ENCODE measurements around the gene PGM1. TPM values are rescaled to one million over a fixed set of nuclear protein-coding genes. Genes with fewer than 3 reads are reported as not detected.

The PGM1 gene
- total RNA-seq, 1 experiment from 2014 or later = 67.1 TPM

- Histone ChIP-seq H3K9me2 (replicated peaks; ENCODE audit: insufficient read depth, low read length) (no peaks in the 10 kb centered on the region), H3K4me3 (ENCODE audit: low read length) (no peak overlapping the region), H3K27ac (ENCODE audit: low read length) (no peak overlapping the region), H3K9me3 (ENCODE audit: low read length) (no peaks in the 10 kb centered on the region), H3K79me2 (ENCODE audit: low read length) (no peaks in the 10 kb centered on the region), H3K4me1 (ENCODE audit: low read length) (no peaks in the 10 kb centered on the region), H3K27me3 (ENCODE audit: low read length) (no peaks in the 10 kb centered on the region), H2AFZ (ENCODE audit: low read length) (no peak overlapping the region), H3K36me3 (ENCODE audit: insufficient read depth, low read length) (peaks cover 18% of the 10 kb centered on the region; the same call in 1 of the 2 replicates), H4K20me1 (ENCODE audit: insufficient read depth, low read depth, low read length) (no peaks in the 10 kb centered on the region), H3K4me2 (ENCODE audit: low read depth, low read length, poor library complexity, severe bottlenecking) (no peak overlapping the region), H3K9ac (ENCODE audit: low read length) (no peak overlapping the region)
- no peak for DNase-seq
Observed at GRCh38 chr1:63636192-63637105, 43.2 kb downstream of the PGM1 start.

GRCh38 chr1:63638471-63638870, 45.3 kb downstream of the PGM1 start:
- H3K4me1 ChIP-seq (ENCODE audit: low read length) = peaks cover 16% of the 10 kb centered on the region
- no peaks in the 10 kb centered on the region for H4K20me1 ChIP-seq (ENCODE audit: insufficient read depth, low read depth, low read length)
- no peaks in the 10 kb centered on the region for H3K27me3 ChIP-seq (ENCODE audit: low read length)
- no peak overlapping the region for H3K4me3 ChIP-seq (ENCODE audit: low read length)
- H3K9me2 ChIP-seq (replicated peaks; ENCODE audit: insufficient read depth, low read length) = no peaks in the 10 kb centered on the region
- peaks cover 22% of the 10 kb centered on the region for H3K36me3 ChIP-seq (ENCODE audit: insufficient read depth, low read length)
- H3K4me2 ChIP-seq (ENCODE audit: low read depth, low read length, poor library complexity, severe bottlenecking) = no peak overlapping the region
- no peak overlapping the region for H3K27ac ChIP-seq (ENCODE audit: low read length)
- DNase-seq = no peak
- no peaks in the 10 kb centered on the region for H3K79me2 ChIP-seq (ENCODE audit: low read length)
- no peaks in the 10 kb centered on the region for H3K9me3 ChIP-seq (ENCODE audit: low read length)
- H3K9ac ChIP-seq (ENCODE audit: low read length) = no peak overlapping the region
- no peak overlapping the region for H2AFZ ChIP-seq (ENCODE audit: low read length)

GRCh38 chr1:63638875-63639274, 45.7 kb downstream of the PGM1 start:
- Histone ChIP-seq H3K27ac (ENCODE audit: low read length) (no peak overlapping the region), H3K4me3 (ENCODE audit: low read length) (no peak overlapping the region)
- DNase-seq = no peak

GRCh38 chr1:63640633-63641567, 47.7 kb downstream of the PGM1 start:
- no peak overlapping the region for H3K4me3 ChIP-seq (ENCODE audit: low read length)
- H3K9me2 ChIP-seq (replicated peaks; ENCODE audit: insufficient read depth, low read length) = no peaks in the 10 kb centered on the region
- no peaks in the 10 kb centered on the region for H3K9me3 ChIP-seq (ENCODE audit: low read length)
- H3K27me3 ChIP-seq (ENCODE audit: low read length) = no peaks in the 10 kb centered on the region
- no peak overlapping the region for H3K27ac ChIP-seq (ENCODE audit: low read length)
- H3K4me2 ChIP-seq (ENCODE audit: low read depth, low read length, poor library complexity, severe bottlenecking) = no peak overlapping the region
- H3K79me2 ChIP-seq (ENCODE audit: low read length) = no peaks in the 10 kb centered on the region
- no peak overlapping the region for H3K9ac ChIP-seq (ENCODE audit: low read length)
- H2AFZ ChIP-seq (ENCODE audit: low read length) = no peak overlapping the region
- no peaks in the 10 kb centered on the region for H4K20me1 ChIP-seq (ENCODE audit: insufficient read depth, low read depth, low read length)
- no peak for DNase-seq
- peaks cover 25% of the 10 kb centered on the region for H3K36me3 ChIP-seq (ENCODE audit: insufficient read depth, low read length)
- peaks cover 17% of the 10 kb centered on the region for H3K4me1 ChIP-seq (ENCODE audit: low read length)

More at GRCh38 chr1:63638875-63639274, 45.7 kb downstream of the PGM1 start:
- no peaks in the 10 kb centered on the region for H3K27me3 ChIP-seq (ENCODE audit: low read length)
- H3K9me3 ChIP-seq (ENCODE audit: low read length) = no peaks in the 10 kb centered on the region
- H4K20me1 ChIP-seq (ENCODE audit: insufficient read depth, low read depth, low read length) = no peaks in the 10 kb centered on the region
- no peak overlapping the region for H2AFZ ChIP-seq (ENCODE audit: low read length)
- H3K4me1 ChIP-seq (ENCODE audit: low read length) = peaks cover 17% of the 10 kb centered on the region
- no peak overlapping the region for H3K4me2 ChIP-seq (ENCODE audit: low read depth, low read length, poor library complexity, severe bottlenecking)
- peaks cover 25% of the 10 kb centered on the region for H3K36me3 ChIP-seq (ENCODE audit: insufficient read depth, low read length)
- H3K9me2 ChIP-seq (replicated peaks; ENCODE audit: insufficient read depth, low read length) = no peaks in the 10 kb centered on the region
- H3K9ac ChIP-seq (ENCODE audit: low read length) = no peak overlapping the region
- no peaks in the 10 kb centered on the region for H3K79me2 ChIP-seq (ENCODE audit: low read length)

GRCh38 chr1:63641615-63642014, 48.4 kb downstream of the PGM1 start:
- Histone ChIP-seq H3K4me2 (ENCODE audit: low read depth, low read length, poor library complexity, severe bottlenecking) (no peak overlapping the region), H3K27ac (ENCODE audit: low read length) (no peak overlapping the region), H3K9me3 (ENCODE audit: low read length) (no peaks in the 10 kb centered on the region), H3K4me1 (ENCODE audit: low read length) (peaks cover 17% of the 10 kb centered on the region), H2AFZ (ENCODE audit: low read length) (no peak overlapping the region), H3K9me2 (replicated peaks; ENCODE audit: insufficient read depth, low read length) (no peaks in the 10 kb centered on the region), H4K20me1 (ENCODE audit: insufficient read depth, low read depth, low read length) (no peaks in the 10 kb centered on the region), H3K4me3 (ENCODE audit: low read length) (no peak overlapping the region), H3K36me3 (ENCODE audit: insufficient read depth, low read length) (peaks cover 22% of the 10 kb centered on the region), H3K27me3 (ENCODE audit: low read length) (no peaks in the 10 kb centered on the region), H3K79me2 (ENCODE audit: low read length) (no peaks in the 10 kb centered on the region), H3K9ac (ENCODE audit: low read length) (no peak overlapping the region)
- DNase-seq = no peak

GRCh38 chr1:63642901-63643300, 49.7 kb downstream of the PGM1 start:
- H3K27me3 ChIP-seq (ENCODE audit: low read length) = no peaks in the 10 kb centered on the region
- H2AFZ ChIP-seq (ENCODE audit: low read length) = no peak overlapping the region
- H3K9me2 ChIP-seq (replicated peaks; ENCODE audit: insufficient read depth, low read length) = no peaks in the 10 kb centered on the region
- peak overlapping the region; percentile 32 for H3K4me2 ChIP-seq (ENCODE audit: low read depth, low read length, poor library complexity, severe bottlenecking)
- peaks cover 17% of the 10 kb centered on the region for H3K4me1 ChIP-seq (ENCODE audit: low read length)
- H3K79me2 ChIP-seq (ENCODE audit: low read length) = no peaks in the 10 kb centered on the region
- H3K36me3 ChIP-seq (ENCODE audit: insufficient read depth, low read length) = peaks cover 19% of the 10 kb centered on the region
- H3K4me3 ChIP-seq (ENCODE audit: low read length) = no peak overlapping the region
- peak; percentile 80 for DNase-seq
- H3K9me3 ChIP-seq (ENCODE audit: low read length) = no peaks in the 10 kb centered on the region
- no peaks in the 10 kb centered on the region for H4K20me1 ChIP-seq (ENCODE audit: insufficient read depth, low read depth, low read length)
- H3K9ac ChIP-seq (ENCODE audit: low read length) = no peak overlapping the region
- no peak overlapping the region for H3K27ac ChIP-seq (ENCODE audit: low read length)

GRCh38 chr1:63643517-63643916, 50.3 kb downstream of the PGM1 start:
- Histone ChIP-seq H2AFZ (ENCODE audit: low read length) (no peak overlapping the region), H3K27ac (ENCODE audit: low read length) (no peak overlapping the region), H4K20me1 (ENCODE audit: insufficient read depth, low read depth, low read length) (no peaks in the 10 kb centered on the region), H3K4me3 (ENCODE audit: low read length) (no peak overlapping the region), H3K4me2 (ENCODE audit: low read depth, low read length, poor library complexity, severe bottlenecking) (no peak overlapping the region), H3K9me3 (ENCODE audit: low read length) (no peaks in the 10 kb centered on the region), H3K9me2 (replicated peaks; ENCODE audit: insufficient read depth, low read length) (no peaks in the 10 kb centered on the region), H3K27me3 (ENCODE audit: low read length) (no peaks in the 10 kb centered on the region), H3K36me3 (ENCODE audit: insufficient read depth, low read length) (peaks cover 23% of the 10 kb centered on the region), H3K4me1 (ENCODE audit: low read length) (peaks cover 17% of the 10 kb centered on the region), H3K9ac (ENCODE audit: low read length) (no peak overlapping the region), H3K79me2 (ENCODE audit: low read length) (no peaks in the 10 kb centered on the region)
- DNase-seq = no peak

GRCh38 chr1:63643926-63644325, 50.7 kb downstream of the PGM1 start:
- no peak for DNase-seq
- H3K4me2 ChIP-seq (ENCODE audit: low read depth, low read length, poor library complexity, severe bottlenecking) = no peak overlapping the region
- peaks cover 26% of the 10 kb centered on the region for H3K36me3 ChIP-seq (ENCODE audit: insufficient read depth, low read length)
- H3K9me3 ChIP-seq (ENCODE audit: low read length) = no peaks in the 10 kb centered on the region
- H3K27ac ChIP-seq (ENCODE audit: low read length) = no peak overlapping the region
- H4K20me1 ChIP-seq (ENCODE audit: insufficient read depth, low read depth, low read length) = no peaks in the 10 kb centered on the region
- H3K9me2 ChIP-seq (replicated peaks; ENCODE audit: insufficient read depth, low read length) = no peaks in the 10 kb centered on the region
- H3K4me3 ChIP-seq (ENCODE audit: low read length) = no peak overlapping the region
- H3K9ac ChIP-seq (ENCODE audit: low read length) = no peak overlapping the region
- no peaks in the 10 kb centered on the region for H3K79me2 ChIP-seq (ENCODE audit: low read length)
- peaks cover 17% of the 10 kb centered on the region for H3K4me1 ChIP-seq (ENCODE audit: low read length)
- no peak overlapping the region for H2AFZ ChIP-seq (ENCODE audit: low read length)
- H3K27me3 ChIP-seq (ENCODE audit: low read length) = no peaks in the 10 kb centered on the region
